Measurements from ENCODE around the gene PDE7B. TPM values are rescaled to one million over a fixed set of nuclear protein-coding genes. Genes with fewer than 3 reads are reported as not detected.

Gene PDE7B
- polyA plus RNA-seq, 4 donors: 8.1 to 9.5 (median 8.9) TPM

GRCh38 chr6:135983093-135983492, 131.6 kb downstream of the PDE7B start:
- no peak for DNase-seq (ENCODE audit: low read depth in 4 of 4, low spot score in 3 of 4)

DNA sequence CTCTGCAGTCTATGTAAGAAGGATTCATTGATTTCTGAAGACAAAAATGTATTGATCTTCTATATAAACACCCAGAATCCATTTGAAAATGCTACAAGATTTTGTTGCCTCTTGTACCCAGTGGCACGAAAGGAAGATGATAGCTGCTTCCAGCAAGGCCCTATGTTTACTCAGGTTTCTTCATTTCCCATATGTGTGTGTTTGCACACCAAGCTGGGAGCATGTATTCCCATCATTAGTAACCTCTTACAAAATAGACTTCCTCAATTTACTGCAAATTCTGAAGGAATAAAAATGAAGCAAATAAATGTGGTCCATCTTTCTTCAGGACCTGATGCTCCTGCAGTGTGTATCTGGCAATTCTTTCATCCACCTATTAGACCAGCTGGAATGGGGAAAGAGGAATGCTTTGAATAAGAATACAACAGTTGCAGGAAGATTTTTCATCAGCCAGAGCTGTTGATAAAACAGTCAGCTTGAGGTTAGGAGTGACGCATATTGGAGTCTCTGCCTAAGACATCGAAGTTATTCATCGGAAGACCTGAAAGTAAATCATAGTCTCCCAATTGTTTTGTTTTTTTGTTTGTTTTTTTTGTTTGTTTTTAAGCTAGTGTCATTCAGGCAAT, 132.3 kb downstream of the PDE7B start:
- DNase-seq (ENCODE audit: low read depth in 4 of 4, low spot score in 3 of 4): no peak

DNA sequence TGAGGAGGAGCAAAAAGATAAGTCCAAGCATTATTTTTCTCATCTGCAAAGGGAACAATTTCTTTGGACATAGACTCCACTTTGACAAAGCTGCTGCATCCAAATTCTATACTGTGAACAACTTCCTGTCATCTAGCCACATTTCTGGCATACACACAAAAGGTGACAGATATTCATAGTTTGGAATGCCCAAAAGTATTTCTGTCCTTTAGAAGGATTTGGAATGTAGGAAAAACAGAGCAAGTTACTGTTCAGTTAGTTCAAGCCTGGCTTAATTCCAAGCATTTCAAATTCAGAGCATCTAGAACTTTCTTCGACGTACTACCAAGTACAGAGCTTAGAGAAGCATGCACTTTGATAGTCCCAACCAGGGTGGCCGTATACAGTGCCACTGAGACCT, 134.0 kb downstream of the PDE7B start:
- DNase-seq (ENCODE audit: low read depth in 4 of 4, low spot score in 3 of 4): no peak

- DNase-seq (ENCODE audit: low read depth in 4 of 4, low spot score in 3 of 4): no peak
Observed at GRCh38 chr6:135987226-135987625, 135.7 kb downstream of the PDE7B start.

- DNase-seq (ENCODE audit: low read depth in 4 of 4, low spot score in 3 of 4): no peak
Observed at GRCh38 chr6:135990439-135990838, 138.9 kb downstream of the PDE7B start.

DNA sequence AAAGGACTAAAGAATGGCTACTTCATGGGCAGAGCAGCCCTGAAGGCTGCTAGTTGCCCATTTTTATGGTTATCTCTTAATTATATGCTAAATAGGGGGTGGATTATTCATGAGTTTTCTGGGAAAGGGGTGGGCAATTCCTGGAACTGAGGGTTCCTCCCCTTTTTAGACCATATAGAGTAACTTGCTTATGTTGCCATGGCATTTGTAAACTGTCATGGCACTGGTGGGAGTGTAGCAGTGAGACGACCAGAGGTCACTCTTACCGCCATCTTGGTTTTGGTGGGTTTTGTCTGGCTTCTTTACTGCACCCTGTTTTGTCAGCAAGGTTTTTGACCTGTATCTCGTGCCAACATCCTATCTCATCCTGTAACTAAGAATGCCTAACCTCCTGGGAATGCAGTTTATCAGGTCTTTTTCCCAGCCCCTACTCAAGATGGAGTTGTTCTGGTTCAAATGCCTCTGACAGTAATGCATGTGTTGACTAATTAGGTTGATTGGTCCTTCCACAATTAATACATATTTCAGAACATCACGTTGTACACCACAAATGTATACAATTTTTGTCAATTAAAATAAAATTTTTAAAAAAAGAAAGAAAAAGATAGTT, 139.5 kb downstream of the PDE7B start:
- DNase-seq (ENCODE audit: low read depth in 4 of 4, low spot score in 3 of 4): no peak

DNA sequence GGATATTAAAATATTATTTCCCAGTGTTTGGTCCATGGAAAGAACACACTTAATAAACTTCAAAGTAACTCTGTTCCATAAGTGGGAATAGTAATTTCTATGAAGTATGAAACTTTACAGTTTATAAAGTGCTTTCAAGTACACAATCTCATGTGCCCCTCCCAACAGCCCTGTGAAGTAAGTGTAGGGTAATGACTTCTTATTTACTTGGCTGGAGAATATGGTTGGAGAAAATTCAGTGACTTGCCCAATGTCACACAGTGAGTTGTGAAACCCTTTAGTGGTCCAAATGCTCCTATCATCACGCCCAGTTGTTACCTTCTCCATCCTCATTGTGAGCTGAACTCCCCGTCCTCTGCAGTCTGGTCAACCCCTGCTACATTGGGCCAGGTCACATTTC, 141.2 kb downstream of the PDE7B start:
- no peak for DNase-seq (ENCODE audit: low read depth in 4 of 4, low spot score in 3 of 4)

DNA sequence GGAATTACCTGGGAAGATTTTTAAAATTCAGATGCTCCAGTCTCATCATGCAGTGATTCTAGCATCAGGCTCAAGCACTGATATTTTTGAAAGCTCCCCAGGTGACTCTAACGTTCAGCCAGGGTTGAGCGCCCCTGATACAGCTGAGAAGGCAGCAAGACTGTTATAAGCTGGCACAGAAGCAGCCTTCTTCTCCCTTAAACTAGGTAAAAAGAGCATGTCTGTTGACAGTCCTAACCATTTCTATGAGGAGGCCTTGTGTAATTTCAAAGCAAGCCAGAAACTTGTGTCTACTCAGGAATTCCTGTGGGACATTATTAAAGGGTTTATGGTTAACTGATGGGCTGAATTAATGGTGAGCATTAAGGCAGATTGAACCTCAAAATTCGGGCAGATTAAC, 141.9 kb downstream of the PDE7B start:
- no peak for DNase-seq (ENCODE audit: low read depth in 4 of 4, low spot score in 3 of 4)

DNA sequence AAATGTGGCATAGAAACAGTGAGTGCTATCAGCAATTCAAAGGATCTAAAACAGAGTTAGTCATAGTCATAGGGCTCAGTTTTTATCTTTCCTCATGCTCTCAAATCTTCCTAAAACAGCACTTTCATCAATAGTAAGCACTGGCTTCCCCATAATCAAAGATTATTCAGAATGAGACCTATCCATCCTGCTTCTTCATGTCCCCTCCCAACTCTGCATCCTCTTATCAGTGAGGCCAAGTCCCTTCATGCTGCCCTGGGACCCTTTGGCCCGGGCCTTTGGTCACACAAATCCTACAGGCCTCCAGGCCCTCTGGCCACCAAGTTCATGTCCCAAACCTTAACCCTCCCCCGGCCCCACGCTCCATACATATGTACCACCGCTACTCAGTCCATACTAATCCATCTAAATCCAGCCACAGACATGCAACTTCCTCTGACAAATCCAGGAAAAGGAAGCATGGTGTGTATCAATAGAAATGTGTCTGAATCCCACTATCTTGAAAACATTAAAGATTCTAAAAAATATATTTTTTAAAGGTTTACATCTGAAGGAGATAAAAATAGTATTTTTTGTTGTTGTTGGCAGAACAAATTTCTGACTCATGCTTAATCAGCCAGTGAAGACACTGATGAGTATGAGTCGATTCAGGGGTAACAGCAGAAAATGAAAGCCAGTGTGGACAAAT, 143.5 kb downstream of the PDE7B start:
- no peak for DNase-seq (ENCODE audit: low read depth in 4 of 4, low spot score in 3 of 4)

GRCh38 chr6:135995545-135995898, 144.0 kb downstream of the PDE7B start:
- DNase-seq (ENCODE audit: low read depth in 4 of 4, low spot score in 3 of 4): no peak

GRCh38 chr6:135996668-135997067, 145.2 kb downstream of the PDE7B start:
- DNase-seq (ENCODE audit: low read depth in 4 of 4, low spot score in 3 of 4): no peak

DNA sequence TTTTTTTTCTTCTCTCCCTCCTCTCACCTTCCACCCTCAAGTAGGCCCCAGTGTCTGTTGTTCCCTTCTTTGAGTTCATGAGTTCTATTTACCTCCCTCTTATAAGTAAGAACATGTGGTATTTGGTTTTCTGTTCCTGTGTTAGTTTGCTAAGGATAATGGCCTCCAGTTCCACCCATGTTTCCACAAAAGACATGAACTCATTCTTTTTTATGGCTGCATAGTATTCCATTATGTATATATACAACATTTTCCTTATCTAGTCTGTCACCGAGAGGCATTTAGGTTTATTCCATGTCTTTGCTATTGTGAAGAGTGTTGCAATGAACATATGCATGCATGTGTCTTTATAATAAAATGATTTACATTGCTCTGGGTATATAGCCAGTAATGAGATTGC, 147.9 kb downstream of the PDE7B start:
- no peak for DNase-seq (ENCODE audit: low read depth in 4 of 4, low spot score in 3 of 4)

DNA sequence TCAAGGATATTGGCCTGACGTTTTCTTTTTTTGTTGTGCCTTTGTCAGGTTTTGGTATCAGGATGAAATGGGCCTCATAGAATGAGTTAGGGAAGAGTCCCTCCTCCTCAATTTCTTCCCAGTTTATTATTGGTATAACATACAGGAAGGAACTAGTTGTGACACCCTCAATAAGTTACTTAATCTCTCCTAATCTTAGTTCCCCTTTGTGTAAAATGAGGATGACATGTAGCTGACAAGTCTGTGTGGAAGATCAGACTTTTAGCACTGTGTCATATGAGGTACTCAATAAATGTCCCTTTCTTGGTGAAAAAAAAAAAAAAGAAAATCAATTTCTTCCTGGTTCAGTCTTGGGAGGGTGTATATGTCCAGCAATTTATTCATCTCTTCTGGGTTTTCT, 155.8 kb downstream of the PDE7B start:
- no peak for DNase-seq (ENCODE audit: low read depth in 4 of 4, low spot score in 3 of 4)

DNA sequence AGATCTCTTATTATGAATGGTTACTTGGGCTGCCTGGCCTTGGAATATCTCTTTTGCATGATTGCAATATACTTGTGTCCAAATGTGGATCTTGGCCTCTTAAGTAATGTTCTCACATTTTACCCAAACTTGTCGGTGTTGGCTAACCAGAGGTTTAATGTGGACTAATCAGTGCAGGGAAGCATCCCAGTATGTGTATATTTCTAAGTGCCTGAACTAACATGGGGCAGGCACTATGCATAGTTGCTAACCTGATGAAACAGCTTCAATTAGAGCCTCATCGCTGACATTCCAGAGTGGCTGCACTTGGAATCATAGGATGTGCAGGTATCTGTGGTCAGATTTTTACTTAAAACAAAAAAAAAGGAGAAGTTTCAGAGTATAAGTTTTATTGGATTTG, 160.0 kb downstream of the PDE7B start:
- no peak for DNase-seq (ENCODE audit: low read depth in 4 of 4, low spot score in 3 of 4)

DNA sequence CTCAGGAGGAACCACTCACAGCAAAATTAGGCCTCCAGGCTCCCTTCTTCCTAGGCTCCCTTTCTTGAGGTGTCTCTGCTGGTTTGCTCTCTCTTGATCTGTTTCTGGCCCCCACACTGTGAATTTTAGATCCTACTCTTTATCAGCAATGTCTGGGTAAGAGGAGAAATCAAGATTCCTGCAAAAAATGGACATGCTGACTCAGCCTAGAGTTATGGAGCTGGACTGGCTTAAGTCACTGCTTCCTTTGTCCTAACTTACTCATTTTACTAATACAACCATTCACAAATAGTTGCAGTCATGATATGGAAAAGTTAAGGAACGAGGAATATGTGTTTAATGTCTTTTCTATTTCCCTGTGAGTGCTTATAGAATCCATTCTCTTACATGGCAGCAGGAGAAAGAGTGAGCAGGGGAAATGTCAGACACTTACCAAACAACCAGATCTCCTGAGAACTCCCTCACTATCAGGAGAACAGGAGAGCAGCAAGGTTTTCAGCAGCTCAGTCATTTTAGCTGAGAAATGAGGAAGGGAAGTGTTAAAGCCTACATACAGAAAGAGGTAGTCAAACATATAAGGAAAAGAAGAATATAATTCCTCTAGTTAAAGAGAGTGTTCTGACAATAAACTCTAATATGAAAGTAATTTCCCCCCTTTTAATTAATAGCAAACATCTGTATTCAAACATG, 160.8 kb downstream of the PDE7B start:
- DNase-seq (ENCODE audit: low read depth in 4 of 4, low spot score in 3 of 4): no peak

DNA sequence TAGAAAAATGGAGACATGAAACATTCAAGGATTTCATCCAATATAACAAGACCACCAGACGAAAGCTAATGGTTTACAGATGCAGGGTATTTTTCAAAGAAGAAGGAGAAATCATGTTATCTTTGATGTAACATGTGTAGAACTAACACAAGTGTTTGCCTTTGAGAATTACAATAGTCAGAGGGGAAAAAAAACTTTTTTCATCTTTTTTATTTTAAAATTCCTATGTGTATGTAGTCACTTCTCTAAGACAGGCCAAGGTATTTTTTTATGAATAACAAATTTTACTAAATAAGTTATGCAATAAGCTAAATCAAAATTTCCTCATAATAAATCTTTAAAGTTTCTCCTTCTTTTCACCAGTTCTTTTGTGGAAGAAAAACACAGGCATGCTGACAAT, 161.4 kb downstream of the PDE7B start:
- DNase-seq (ENCODE audit: low read depth in 4 of 4, low spot score in 3 of 4): no peak

DNA sequence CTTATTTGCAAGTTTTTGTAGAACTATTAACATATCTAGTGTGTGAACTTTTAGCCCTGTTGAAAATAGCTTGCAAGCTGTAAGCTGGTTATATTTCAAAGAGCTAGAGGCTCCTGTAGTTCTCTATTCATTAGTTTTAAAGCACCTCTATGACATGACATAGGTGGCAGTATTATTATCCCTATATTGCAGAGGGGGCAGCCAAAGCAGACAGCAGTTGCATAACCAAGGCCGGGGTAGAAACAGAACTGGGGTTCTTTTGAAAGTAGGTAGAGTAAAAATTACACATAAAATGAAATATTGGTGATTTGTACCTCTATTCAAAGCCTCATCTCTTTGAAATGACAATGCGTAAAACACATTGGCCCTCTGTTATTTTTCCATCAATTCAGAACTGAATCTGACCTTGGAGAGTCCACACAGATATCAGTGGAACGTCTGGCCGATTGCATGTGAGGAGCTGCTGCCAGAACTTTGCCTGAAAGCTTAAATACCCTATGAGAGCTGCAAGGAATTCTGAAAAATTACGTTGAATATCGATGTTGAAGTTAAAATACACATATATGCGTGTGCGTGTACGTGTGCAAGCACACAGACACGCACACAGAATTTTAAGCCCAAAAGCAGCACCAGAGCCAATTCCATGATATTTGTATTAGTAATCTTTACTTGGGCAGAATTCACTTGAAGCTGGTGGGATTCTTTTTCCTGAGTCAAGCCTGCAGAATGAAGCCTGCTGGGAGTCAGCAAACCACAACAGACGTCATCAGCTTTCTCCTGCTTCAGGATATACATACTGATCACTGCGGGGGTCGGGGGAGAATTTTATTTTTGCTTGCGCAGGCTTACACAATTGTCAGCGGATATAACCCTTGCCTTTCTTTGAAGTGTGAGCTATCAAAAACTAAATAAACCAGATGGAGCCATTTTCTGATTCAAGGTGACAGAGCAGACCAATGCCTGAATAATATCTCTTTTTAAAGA, 163.2 kb downstream of the PDE7B start:
- DNase-seq (ENCODE audit: low read depth in 4 of 4, low spot score in 3 of 4): no peak

GRCh38 chr6:136015531-136015930, 164.0 kb downstream of the PDE7B start:
- DNase-seq (ENCODE audit: low read depth in 4 of 4, low spot score in 3 of 4): no peak

DNA sequence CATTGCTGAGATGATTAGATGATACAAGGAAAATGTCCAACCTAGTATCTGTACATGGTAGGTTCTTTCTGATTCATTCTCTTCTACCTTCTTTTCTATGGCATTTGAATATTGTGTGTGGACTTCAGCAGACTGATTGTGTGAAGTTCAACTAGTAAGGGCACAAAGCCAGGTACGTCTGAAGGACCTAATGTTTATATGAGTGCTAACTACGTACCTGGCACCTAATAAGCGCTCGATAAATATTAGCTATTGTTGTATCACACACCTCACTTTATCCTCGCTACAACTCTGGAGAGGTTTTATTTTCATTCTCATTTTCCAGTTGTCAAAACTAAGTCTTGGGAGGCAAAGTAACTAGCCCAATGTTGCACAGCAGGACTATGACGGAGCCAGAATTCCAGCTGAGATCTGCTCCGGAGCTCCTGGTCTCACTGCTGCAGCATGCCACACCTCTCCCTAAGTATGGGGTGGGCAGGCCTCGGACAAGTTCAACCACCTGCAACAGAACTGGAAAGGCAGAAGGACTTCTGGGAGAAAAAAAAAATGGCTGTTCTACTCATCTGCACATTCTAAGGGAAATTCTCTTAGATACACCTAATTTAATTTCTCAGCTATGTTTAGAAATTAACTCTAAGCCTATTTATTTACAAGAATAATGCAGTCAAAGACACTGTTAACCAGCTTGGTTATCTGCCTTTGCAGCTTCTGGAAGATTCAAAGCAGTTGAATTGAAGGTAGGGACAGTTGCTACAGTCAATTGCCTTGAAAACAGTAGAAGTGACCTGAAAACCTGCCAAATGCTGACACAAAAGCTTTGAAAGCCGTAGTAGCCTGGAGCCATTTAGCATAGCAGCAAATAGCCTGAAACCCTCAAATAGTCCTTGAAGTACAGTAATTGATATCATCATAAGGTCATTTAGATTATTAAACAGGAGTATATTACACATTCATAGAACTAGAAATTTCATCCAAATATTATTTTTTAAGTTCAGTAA, 165.0 kb downstream of the PDE7B start:
- no peak for DNase-seq (ENCODE audit: low read depth in 4 of 4, low spot score in 3 of 4)

All from right renal pelvis (tissue), 4 donors.